Neural cell (in vitro differentiated cells): ENCODE measurements around the gene TBC1D20.

Experiments
- EZH2 ChIP-seq: fragments of 200-600, 300-800 bp; shearing (Covaris generic), sonication (generic); IDR thresholded peaks from 2 replicates; pipeline ENCODE4 v1.6.1; 2014; ENCODE audit warnings: antibody characterized with exemption, low read length, borderline replicate concordance, mild to moderate bottlenecking; ENCODE audit not compliant: insufficient read depth, poor library complexity, severe bottlenecking
- POLR2AphosphoS5 ChIP-seq: IDR thresholded peaks from 2 replicates; pipeline ENCODE4 v1.6.1; 2012
- TF ChIP-seq, protein P1 (sequence below): fragments of 450-650 bp; IDR thresholded peaks from 2 replicates; pipeline ENCODE4 v1.5.1; 2014; ENCODE audit warnings: antibody characterized with exemption, mild to moderate bottlenecking, moderate library complexity; ENCODE audit not compliant: poor library complexity, severe bottlenecking

- TF ChIP-seq, protein P1, sequence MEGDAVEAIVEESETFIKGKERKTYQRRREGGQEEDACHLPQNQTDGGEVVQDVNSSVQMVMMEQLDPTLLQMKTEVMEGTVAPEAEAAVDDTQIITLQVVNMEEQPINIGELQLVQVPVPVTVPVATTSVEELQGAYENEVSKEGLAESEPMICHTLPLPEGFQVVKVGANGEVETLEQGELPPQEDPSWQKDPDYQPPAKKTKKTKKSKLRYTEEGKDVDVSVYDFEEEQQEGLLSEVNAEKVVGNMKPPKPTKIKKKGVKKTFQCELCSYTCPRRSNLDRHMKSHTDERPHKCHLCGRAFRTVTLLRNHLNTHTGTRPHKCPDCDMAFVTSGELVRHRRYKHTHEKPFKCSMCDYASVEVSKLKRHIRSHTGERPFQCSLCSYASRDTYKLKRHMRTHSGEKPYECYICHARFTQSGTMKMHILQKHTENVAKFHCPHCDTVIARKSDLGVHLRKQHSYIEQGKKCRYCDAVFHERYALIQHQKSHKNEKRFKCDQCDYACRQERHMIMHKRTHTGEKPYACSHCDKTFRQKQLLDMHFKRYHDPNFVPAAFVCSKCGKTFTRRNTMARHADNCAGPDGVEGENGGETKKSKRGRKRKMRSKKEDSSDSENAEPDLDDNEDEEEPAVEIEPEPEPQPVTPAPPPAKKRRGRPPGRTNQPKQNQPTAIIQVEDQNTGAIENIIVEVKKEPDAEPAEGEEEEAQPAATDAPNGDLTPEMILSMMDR: no peak
- TF ChIP-seq POLR2AphosphoS5: no peak
- TF ChIP-seq EZH2: no peak
Measured at GRCh38 chr20:454951-455350, 7.4 kb downstream of the TBC1D20 start.
